A673 (cell line): ENCODE results near the gene SLC25A21. TPM values are rescaled to one million over a fixed set of nuclear protein-coding genes. Genes with fewer than 3 reads are reported as not detected.

Experiments used
- BruUV-seq: library from RNA; stranded (reverse); fragments of 400-500 nt; replicated peaks from 2 replicates; lab custom pipeline; 2021; lab: Mats Ljungman, UMichigan
- CTCF ChIA-PET: fragments of 300-600 bp; sonication (Branson Sonifier 250); formaldehyde crosslinking; loops from one replicate; lab custom pipeline; 2022; ENCODE audit warnings: antibody characterized with exemption; lab: Charles Lee
- POLR2A ChIA-PET: fragments of 300-600 bp; sonication (Branson Sonifier 250); formaldehyde crosslinking; loops from one replicate; lab custom pipeline; 2022; ENCODE audit warnings: antibody characterized with exemption; ENCODE audit not compliant: low non-redundant PET; lab: Charles Lee
- DNase-seq: peaks from one replicate; pipeline ENCODE4 v3.0.0-alpha.2; 2015; ENCODE audit warnings: low spot score
- H3K27ac ChIP-seq: fragments of 200-600 bp; sonication (generic); 2 replicates; pipeline ENCODE4 v1.5.1; 2016; ENCODE audit warnings: mixed run types, low read depth, mild to moderate bottlenecking, mixed read lengths, antibody characterized with exemption, low read length; ENCODE audit not compliant: poor library complexity, severe bottlenecking
- H3K27me3 ChIP-seq: fragments of 200-600 bp; sonication (generic); replicated peaks from 2 replicates; pipeline ENCODE4 v1.6.1; 2017; ENCODE audit warnings: mixed run types, low read depth, mild to moderate bottlenecking, mixed read lengths, antibody characterized with exemption, low read length; ENCODE audit not compliant: insufficient read depth, poor library complexity
- H3K36me3 ChIP-seq: fragments of 200-600 bp; sonication (generic); 2 replicates; pipeline ENCODE4 v1.6.1; 2016; ENCODE audit warnings: mixed run types, mild to moderate bottlenecking, mixed read lengths, antibody characterized with exemption, low read length; ENCODE audit not compliant: insufficient read depth, poor library complexity, severe bottlenecking
- H3K4me1 ChIP-seq: fragments of 200-600 bp; sonication (generic); 2 replicates; pipeline ENCODE4 v1.6.1; 2017; ENCODE audit warnings: mixed run types, mild to moderate bottlenecking, mixed read lengths, antibody characterized with exemption, low read length; ENCODE audit not compliant: insufficient read depth, poor library complexity, severe bottlenecking
- H3K4me3 ChIP-seq: fragments of 200-600 bp; sonication (generic); 2 replicates; pipeline ENCODE4 v1.5.1; 2016; ENCODE audit warnings: low read depth, mixed run types, mild to moderate bottlenecking, mixed read lengths, low read length; ENCODE audit not compliant: poor library complexity, severe bottlenecking
- H3K9me3 ChIP-seq: fragments of 200-600 bp; sonication (generic); 2 replicates; pipeline ENCODE4 v1.6.1; 2016; ENCODE audit warnings: mixed run types, low read depth, mild to moderate bottlenecking, mixed read lengths, antibody characterized with exemption, low read length; ENCODE audit not compliant: poor library complexity, severe bottlenecking
- EZH2 ChIP-seq: fragments of 200-600 bp; sonication (generic); IDR thresholded peaks from 2 replicates; pipeline ENCODE4 v1.6.1; 2017; ENCODE audit warnings: borderline replicate concordance, low read depth, mild to moderate bottlenecking, mixed read lengths, antibody characterized with exemption, low read length; ENCODE audit not compliant: poor library complexity, severe bottlenecking
- intact Hi-C: fragments of 100-400 bp; cut with micrococcal nuclease; formaldehyde crosslinking; loops from one replicate; pipeline ENCODE4 v1.10.0; 2022; ENCODE audit not compliant: unreplicated experiment
- total RNA-seq: library from RNA; stranded (reverse); gene quantifications from 2 replicates; pipeline ENCODE4 v1.2.3, GENCODE V29; 2021
- TF ChIP-seq, protein P1 (sequence below): fragments of 300-800, 200-600 bp; sonication (generic); conservative IDR thresholded peaks from 2 replicates; pipeline ENCODE4 v1.5.1; 2017; ENCODE audit warnings: low read depth, mild to moderate bottlenecking, antibody characterized with exemption, low read length, moderate library complexity, mixed read lengths

The SLC25A21 gene
- total RNA-seq, 1 experiment from 2014 or later = 4.7 TPM

- ChIA-PET CTCF (no interaction called here), POLR2A (no interaction called here)
- no peaks in the 10 kb centered on the region for H3K4me1 ChIP-seq
- BruUV-seq = no TSS peak
- no peaks in the 10 kb centered on the region for H3K9me3 ChIP-seq
- no peak overlapping the region for H3K4me3 ChIP-seq
- no peaks in the 10 kb centered on the region for H3K27me3 ChIP-seq
- TF ChIP-seq EZH2 = no peak
- TF ChIP-seq, protein P1, sequence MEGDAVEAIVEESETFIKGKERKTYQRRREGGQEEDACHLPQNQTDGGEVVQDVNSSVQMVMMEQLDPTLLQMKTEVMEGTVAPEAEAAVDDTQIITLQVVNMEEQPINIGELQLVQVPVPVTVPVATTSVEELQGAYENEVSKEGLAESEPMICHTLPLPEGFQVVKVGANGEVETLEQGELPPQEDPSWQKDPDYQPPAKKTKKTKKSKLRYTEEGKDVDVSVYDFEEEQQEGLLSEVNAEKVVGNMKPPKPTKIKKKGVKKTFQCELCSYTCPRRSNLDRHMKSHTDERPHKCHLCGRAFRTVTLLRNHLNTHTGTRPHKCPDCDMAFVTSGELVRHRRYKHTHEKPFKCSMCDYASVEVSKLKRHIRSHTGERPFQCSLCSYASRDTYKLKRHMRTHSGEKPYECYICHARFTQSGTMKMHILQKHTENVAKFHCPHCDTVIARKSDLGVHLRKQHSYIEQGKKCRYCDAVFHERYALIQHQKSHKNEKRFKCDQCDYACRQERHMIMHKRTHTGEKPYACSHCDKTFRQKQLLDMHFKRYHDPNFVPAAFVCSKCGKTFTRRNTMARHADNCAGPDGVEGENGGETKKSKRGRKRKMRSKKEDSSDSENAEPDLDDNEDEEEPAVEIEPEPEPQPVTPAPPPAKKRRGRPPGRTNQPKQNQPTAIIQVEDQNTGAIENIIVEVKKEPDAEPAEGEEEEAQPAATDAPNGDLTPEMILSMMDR = no peak
- no peak for DNase-seq
- no peak overlapping the region for H3K27ac ChIP-seq
- intact Hi-C loops = no loop called here
- H3K36me3 ChIP-seq = no peaks in the 10 kb centered on the region
Observed at GRCh38 chr14:37046815-37047214, 125.6 kb downstream of the SLC25A21 start.

DNA sequence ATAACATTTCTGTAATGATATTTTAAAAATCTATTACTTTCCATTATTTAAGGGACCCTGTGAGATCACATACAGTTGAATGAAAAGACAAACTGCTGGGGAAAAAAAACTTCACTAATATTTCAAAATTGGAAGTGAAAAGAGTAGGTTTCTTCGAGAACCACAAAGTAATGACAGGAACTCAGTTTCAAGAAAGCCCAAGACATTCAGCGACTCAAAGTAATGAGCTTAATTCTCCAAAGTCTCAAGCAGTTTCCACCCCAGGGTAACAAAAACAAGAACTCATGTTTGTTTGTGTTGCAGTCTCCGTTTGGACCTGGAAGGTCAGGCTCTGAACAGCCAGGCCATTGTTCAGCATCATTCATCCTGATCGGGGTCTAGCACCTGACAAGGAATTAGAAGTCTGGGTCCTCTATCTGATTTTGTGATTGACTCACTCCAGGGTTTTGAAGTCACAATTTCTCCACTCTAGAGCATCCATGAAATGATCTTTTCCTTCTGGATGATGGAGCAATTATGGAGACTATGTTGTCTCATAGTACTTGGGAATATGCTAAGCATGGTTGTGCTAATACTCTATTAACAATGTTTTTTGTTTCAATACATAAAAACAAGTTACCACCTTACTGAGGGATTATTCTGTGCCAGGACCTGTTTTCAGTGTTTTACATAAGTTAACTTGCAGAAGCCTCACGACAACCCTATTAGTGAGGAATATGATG is 126.9 kb downstream of the SLC25A21 start:
- H3K9me3 ChIP-seq = no peaks in the 10 kb centered on the region
- no peak for DNase-seq
- no peaks in the 10 kb centered on the region for H3K27me3 ChIP-seq
- H3K4me3 ChIP-seq = no peak overlapping the region
- BruUV-seq = no TSS peak
- ChIA-PET POLR2A (no interaction called here), CTCF (no interaction called here)
- H3K36me3 ChIP-seq = no peaks in the 10 kb centered on the region
- intact Hi-C loops = no loop called here
- TF ChIP-seq, protein P1 = no peak
- TF ChIP-seq EZH2 = no peak
- H3K27ac ChIP-seq = no peak overlapping the region
- peaks cover 5% of the 10 kb centered on the region for H3K4me1 ChIP-seq

- peaks cover 42% of the 10 kb centered on the region for H3K4me1 ChIP-seq
- POLR2A ChIA-PET = no interaction called here
- TF ChIP-seq EZH2 = no peak
- TF ChIP-seq, protein P1 = no peak
- H3K27me3 ChIP-seq = no peaks in the 10 kb centered on the region
- H3K4me3 ChIP-seq = no peak overlapping the region
- intact Hi-C loops = no loop called here
- H3K27ac ChIP-seq = no peak overlapping the region
- H3K9me3 ChIP-seq = no peaks in the 10 kb centered on the region
- CTCF ChIA-PET = no interaction called here
- no peaks in the 10 kb centered on the region for H3K36me3 ChIP-seq
- BruUV-seq = no TSS peak
- DNase-seq = no peak
Observed at GRCh38 chr14:37037636-37038387, 134.6 kb downstream of the SLC25A21 start.
